HepG2 (cell line): ENCODE results near the gene CUL7. TPM values are rescaled to one million over a fixed set of nuclear protein-coding genes. Genes with fewer than 3 reads are reported as not detected.
A peak's percentile ranks its signal among the peaks of the same experiment; 100 is the strongest.

Experiments used
- ATRX ChIP-seq: sonication (generic); formaldehyde crosslinking; IDR thresholded peaks from 2 replicates; pipeline ENCODE4 v1.4.0; 2020; ENCODE audit warnings: missing genetic modification reagents, borderline replicate concordance
- HOXA9 ChIP-seq: sonication (generic); formaldehyde crosslinking; IDR thresholded peaks from 2 replicates; pipeline ENCODE4 v1.8.1; 2022; ENCODE audit warnings: missing genetic modification reagents, mild to moderate bottlenecking, moderate library complexity, borderline replicate concordance
- IRF9 ChIP-seq: sonication (generic); formaldehyde crosslinking; IDR thresholded peaks from 2 replicates; pipeline ENCODE4 v1.8.0; 2022; ENCODE audit warnings: missing genetic modification reagents, mild to moderate bottlenecking, borderline replicate concordance
- JDP2 ChIP-seq: sonication (generic); formaldehyde crosslinking; IDR thresholded peaks from 2 replicates; pipeline ENCODE4 v1.8.1; 2022; ENCODE audit warnings: missing genetic modification reagents, borderline replicate concordance
- KAT8 ChIP-seq: IDR thresholded peaks from 2 replicates; pipeline ENCODE4 v1.6.1; 2016; ENCODE audit warnings: missing genetic modification reagents, missing compliant biosample characterization
- KLF12 ChIP-seq: sonication (generic); formaldehyde crosslinking; IDR thresholded peaks from 2 replicates; pipeline ENCODE4 v1.4.0; 2020; ENCODE audit warnings: missing genetic modification reagents, borderline replicate concordance
- MAX ChIP-seq: IDR thresholded peaks from 2 replicates; pipeline ENCODE4 v1.6.1; 2012; ENCODE audit warnings: inconsistent platforms
- MTF2 ChIP-seq: sonication (generic); formaldehyde crosslinking; IDR thresholded peaks from 2 replicates; pipeline ENCODE4 v1.5.0; 2020; ENCODE audit warnings: missing genetic modification reagents, borderline replicate concordance
- MYNN ChIP-seq: sonication (generic); formaldehyde crosslinking; IDR thresholded peaks from 2 replicates; pipeline ENCODE4 v1.4.0; 2020; ENCODE audit warnings: mild to moderate bottlenecking, low read depth, missing genetic modification reagents
- PHF8 ChIP-seq: sonication (generic); formaldehyde crosslinking; IDR thresholded peaks from 2 replicates; pipeline ENCODE4 v1.5.0; 2020; ENCODE audit warnings: missing genetic modification reagents
- RBM39 ChIP-seq: fragments of 200-400 bp; formaldehyde crosslinking; IDR thresholded peaks from one replicate; pipeline ENCODE4 v1.6.1; 2018; ENCODE audit warnings: antibody characterized with exemption, mild to moderate bottlenecking, low read depth, low read length; ENCODE audit not compliant: poor library complexity, severe bottlenecking
- REXO4 ChIP-seq: sonication (generic); formaldehyde crosslinking; IDR thresholded peaks from 2 replicates; pipeline ENCODE4 v1.8.0; 2022; ENCODE audit warnings: missing genetic modification reagents, mild to moderate bottlenecking, borderline replicate concordance
- SIN3B ChIP-seq: fragments of 150-350 bp; IDR thresholded peaks from 2 replicates; pipeline ENCODE4 v1.6.1; 2014; ENCODE audit warnings: low read length
- SKI ChIP-seq: fragments of 450-650 bp; IDR thresholded peaks from one replicate; pipeline ENCODE4 v1.6.1; 2018; ENCODE audit warnings: mild to moderate bottlenecking; ENCODE audit not compliant: partially characterized antibody
- XRCC5 ChIP-seq: fragments of 200-400 bp; formaldehyde crosslinking; optimal IDR thresholded peaks from 2 replicates; pipeline ENCODE3; 2017; ENCODE audit warnings: mild to moderate bottlenecking, low read length
- ZNF501 ChIP-seq: sonication (generic); formaldehyde crosslinking; IDR thresholded peaks from 2 replicates; pipeline ENCODE4 v1.5.1; 2020; ENCODE audit warnings: mild to moderate bottlenecking, moderate library complexity, missing genetic modification reagents
- ZNF503 ChIP-seq: sonication (generic); formaldehyde crosslinking; IDR thresholded peaks from 2 replicates; pipeline ENCODE4 v1.4.0; 2020; ENCODE audit warnings: missing genetic modification reagents
- ZNF687 ChIP-seq: sonication (generic); formaldehyde crosslinking; IDR thresholded peaks from 2 replicates; pipeline ENCODE4 v1.5.1; 2020; ENCODE audit warnings: mild to moderate bottlenecking, missing genetic modification reagents, moderate library complexity
- ZNF724P ChIP-seq: sonication (generic); formaldehyde crosslinking; IDR thresholded peaks from 2 replicates; pipeline ENCODE4 v1.8.0; 2022; ENCODE audit warnings: missing genetic modification reagents, borderline replicate concordance
- ZNF841 ChIP-seq: sonication (generic); formaldehyde crosslinking; IDR thresholded peaks from 2 replicates; pipeline ENCODE4 v1.8.1; 2023; ENCODE audit warnings: missing genetic modification reagents, borderline replicate concordance
- ZSCAN21 ChIP-seq: sonication (generic); formaldehyde crosslinking; IDR thresholded peaks from 2 replicates; pipeline ENCODE4 v1.8.0; 2022; ENCODE audit warnings: mild to moderate bottlenecking, missing genetic modification reagents, moderate library complexity, borderline replicate concordance
- polyA plus RNA-seq, 8 experiments: library from polyadenylated mRNA; depleted of rRNA in 3 of 8; stranded (reverse) in 7 of 8; unstranded in 1 of 8; fragments of >200 nt; fragmentation: Illumina TruSeq in 4 of 8; extraction: Trizol in 4 of 8; gene quantifications; 2 replicates each; pipeline versions ENCODE4 v1.2.1 to v1.2.3, GENCODE V29; 2011 to 2016; ENCODE audit warnings: low read depth in 4 of 8, missing spikeins in 1 of 8, mixed read lengths in 1 of 8; ENCODE audit not compliant: insufficient read depth in 1 of 8
- total RNA-seq, 5 experiments: library from RNA; depleted of rRNA; stranded (reverse); fragments of >200 nt; fragmentation: Illumina TruSeq; extraction: Trizol; gene quantifications; 2 replicates each; pipeline ENCODE4 v1.2.3, GENCODE V29; 2016; ENCODE audit warnings: low read depth in 1 of 5

CUL7 gene
- total and polyA plus RNA-seq, 2 of the 13 experiments (the other 11 are each of a cell fraction or from before 2014, with no cell fraction given): 32.0 to 60.7 TPM

- TF ChIP-seq ZNF503 (CRISPR knock-in tag) (peak; percentile 84), MTF2 (no peak), KAT8 (CRISPR knock-in tag) (peak; percentile 98), KLF12 (CRISPR knock-in tag) (no peak; the same call in 1 of the 2 replicates), MYNN (no peak), SKI (peak; percentile 97), PHF8 (CRISPR knock-in tag) (peak; percentile 85), MAX (peak; percentile 85), SIN3B (peak; percentile 96), IRF9 (CRISPR knock-in tag) (peak; percentile 79; the same call in 1 of the 2 replicates), ZNF841 (CRISPR knock-in tag) (no peak), ZSCAN21 (CRISPR knock-in tag) (no peak), ZNF687 (CRISPR knock-in tag) (peak; percentile 79; the same call in 1 of the 2 replicates), RBM39 (no peak), ZNF724P (CRISPR knock-in tag) (no peak), JDP2 (no peak), XRCC5 (peak; percentile 8), ATRX (CRISPR knock-in tag) (no peak), HOXA9 (CRISPR knock-in tag) (no peak), ZNF501 (CRISPR knock-in tag) (peak; percentile 89), REXO4 (CRISPR knock-in tag) (no peak)
These were observed 5.8 kb upstream of the CUL7 start, which contains the start of the genes KLC4 and MRPL2 (continued) for GRCh38 chr6:43059168-43060033.
